GM18519 (cell line): Measurements from ENCODE around the gene FBLN2.

Experiments used
- ATAC-seq: cut with Tn5 transposase; IDR thresholded peaks from one replicate; pipeline ENCODE4 v1.9.1; 2021; ENCODE audit warnings: mild to moderate bottlenecking, moderate library complexity; ENCODE audit not compliant: unreplicated experiment, low FRiP score

The FBLN2 gene

GRCh38 chr3:13563911-13564310, 15.0 kb downstream of the FBLN2 start:
- ATAC-seq, result no peak

- ATAC-seq, result no peak
These were observed 16.0 kb downstream of the FBLN2 start for GRCh38 chr3:13564751-13565560.

GRCh38 chr3:13565581-13566452, 16.9 kb downstream of the FBLN2 start:
- no peak for ATAC-seq

GRCh38 chr3:13566453-13566748, 17.5 kb downstream of the FBLN2 start:
- ATAC-seq, result no peak

GRCh38 chr3:13566769-13567310, 17.9 kb downstream of the FBLN2 start:
- no peak for ATAC-seq

GRCh38 chr3:13567684-13568514, 19.0 kb downstream of the FBLN2 start:
- no peak for ATAC-seq

- ATAC-seq, result no peak
These were observed 19.6 kb downstream of the FBLN2 start for GRCh38 chr3:13568515-13569028.

- ATAC-seq, result no peak
These were observed 20.3 kb downstream of the FBLN2 start for GRCh38 chr3:13569201-13569600.

GRCh38 chr3:13569641-13570390, 20.9 kb downstream of the FBLN2 start:
- no peak for ATAC-seq

- ATAC-seq, result no peak
These were observed 21.7 kb downstream of the FBLN2 start for GRCh38 chr3:13570391-13571194.

- no peak for ATAC-seq
These were observed 22.3 kb downstream of the FBLN2 start for GRCh38 chr3:13571264-13571663.

- no peak for ATAC-seq
These were observed 23.2 kb downstream of the FBLN2 start for GRCh38 chr3:13571831-13572750.

- ATAC-seq, result no peak
These were observed 24.1 kb downstream of the FBLN2 start for GRCh38 chr3:13572926-13573623.

- ATAC-seq, result no peak
These were observed 25.3 kb downstream of the FBLN2 start for GRCh38 chr3:13574083-13574797.

GRCh38 chr3:13574798-13575451, 26.0 kb downstream of the FBLN2 start:
- ATAC-seq, result no peak

- no peak for ATAC-seq
These were observed 26.6 kb downstream of the FBLN2 start for GRCh38 chr3:13575459-13576061.
